Pancreas (tissue), 10 donors: ENCODE data around the gene ZFP36L2. TPM values are rescaled to one million over a fixed set of nuclear protein-coding genes. Genes with fewer than 3 reads are reported as not detected.
A peak's percentile ranks its signal among the peaks of the same experiment; 100 is the strongest.

ENCODE experiments used
- ATAC-seq, 4 donors: fragments of 200-7000 bp; cut with Tn5 transposase; one replicate each; pipeline versions ENCODE4 v1.8.0 to v1.9.1; 2020; ENCODE audit warnings: mild to moderate bottlenecking in 4 of 4, moderate library complexity in 4 of 4
- DNase-seq, 6 donors: peaks; one replicate each; pipeline ENCODE4 v3.0.0-alpha.2; 2020
- FAIRE-seq: peaks from 2 replicates; lab custom pipeline; 2012; peaks lifted over from hg19 to GRCh38; lab: Jason Lieb, UNC
- H3K27ac ChIP-seq, 4 donors: fragments of 200-600 bp; sonication (generic); 1 replicate in 3 of 4; 2 replicates in 1 of 4; pipeline versions ENCODE4 v1.5.0 to v1.8.0; 2020
- H3K27me3 ChIP-seq, 4 donors: fragments of 200-600 bp; one replicate each; pipeline ENCODE4 v1.8.0; 2021
- H3K36me3 ChIP-seq, 3 donors: fragments of 200-600 bp; sonication (generic) in 1 of 3; one replicate each; pipeline versions ENCODE4 v1.5.0 to v1.8.0; 2020 to 2021
- H3K4me1 ChIP-seq, 3 donors: fragments of 200-600 bp; one replicate each; pipeline ENCODE4 v1.8.0; 2021
- H3K4me3 ChIP-seq, 4 donors: fragments of 200-600 bp; sonication (generic) in 2 of 4; one replicate each; pipeline versions ENCODE4 v1.5.0 to v1.8.0; 2020 to 2021
- H3K9me3 ChIP-seq, 4 donors: fragments of 200-600 bp; one replicate each; pipeline ENCODE4 v1.8.0; 2021
- WGBS, 2 donors: extraction: QIAGEN DNeasy Blood & Tissue Kit; methylation state at CpG; one replicate each; pipeline ENCODE4 v1.1.7; 2013; 5-methylcytosine and 5-hydroxymethylcytosine counted together
- intact Hi-C, 3 donors: fragments of 100-400 bp; cut with DNase I; formaldehyde crosslinking; loops; one replicate each; pipeline versions ENCODE4 v1.11.1 to v1.14.2; 2022
- polyA plus RNA-seq, 2 donors: library from polyadenylated mRNA; stranded (reverse); fragments of 200-250 nt; gene quantifications; one replicate each; pipeline ENCODE4 v1.2.3, GENCODE V29; 2013
- total RNA-seq, 6 donors: library from RNA; stranded (reverse); fragmentation: NEBNext Ultra II Directional in 4 of 6; extraction: Animal tissue kit (Norgen Biotek cat#: 25700) in 4 of 6; gene quantifications; one replicate each; pipeline versions ENCODE4 v1.2.1 to v1.2.4, GENCODE V29; 2021 to 2023
- TF ChIP-seq, protein P1 (sequence below), 4 donors: fragments of 200-600 bp; sonication (generic) in 3 of 4; IDR thresholded peaks; one replicate each; pipeline versions ENCODE4 v1.5.0 to v1.8.0; 2021; ENCODE audit warnings: antibody characterized with exemption in 4 of 4
- donor health status: healthy with polysubstance abuse.
- donor health status: DM: no; HTN: no; CAD: no; lungs with moderate emphysema.
- donor health status: DM: no; HTN: no; CAD: no.
- donor health status: control.
- donor health status: control.
- donor health status: Bipolar disorder and iron deficiency.
- donor health status: DM: yes; HTN: yes; CAD: no.
- donor health status: DM: no; HTN: no; CAD: no.
- donor health status: DM: no; HTN: no; CAD: no.
- donor health status: DM: yes; HTN: yes; CAD: no.

The ZFP36L2 gene
- total and polyA plus RNA-seq, 8 donors = 36.8 to 117 (median 54.6) TPM

DNA sequence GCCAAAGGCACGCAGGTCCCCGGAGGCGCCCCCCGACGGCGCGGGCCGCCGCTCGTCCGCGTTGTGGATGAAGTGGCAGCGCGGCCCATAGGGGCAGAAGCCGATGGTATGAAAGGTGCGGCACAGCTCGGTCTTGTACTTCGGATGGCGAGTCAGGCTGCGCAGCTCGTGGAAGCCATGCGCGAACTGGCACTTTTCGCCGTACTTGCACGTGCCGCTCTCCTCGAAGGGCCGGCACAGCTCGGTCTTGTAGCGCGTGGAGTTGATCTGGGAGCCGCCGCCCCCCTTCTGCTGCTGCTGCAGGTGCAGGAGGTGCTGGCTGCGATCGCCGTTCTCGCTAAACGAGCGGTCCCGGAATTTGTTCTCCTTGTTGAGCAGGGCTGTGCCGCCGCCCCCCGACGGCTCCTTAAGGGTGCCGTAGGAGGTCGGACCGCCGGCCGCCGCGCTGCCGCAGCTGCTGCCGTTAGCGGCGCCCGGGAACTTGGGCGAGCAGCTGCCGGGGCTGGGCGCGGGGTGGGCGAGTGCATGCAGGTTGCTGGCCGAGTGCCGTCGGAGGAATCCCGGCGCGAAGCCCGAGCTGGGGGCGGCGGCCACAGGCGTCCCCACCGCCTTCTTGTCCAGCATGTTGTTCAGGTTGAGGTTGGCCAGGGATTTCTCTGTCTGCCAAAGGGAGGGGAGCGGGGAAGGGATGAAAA lies 1.2 kb downstream of the ZFP36L2 start:
- FAIRE-seq (no peak), DNase-seq (peak; percentile 54 to 89 (median 71)), ATAC-seq (peak in 1 of 4 donors; percentile 0)
- no peaks in the 10 kb centered on the region for H3K9me3 ChIP-seq
- 1% methylated on average over 62 to 74 of the region's 74 CpGs for WGBS, 2 donors
- TF ChIP-seq, protein P1, sequence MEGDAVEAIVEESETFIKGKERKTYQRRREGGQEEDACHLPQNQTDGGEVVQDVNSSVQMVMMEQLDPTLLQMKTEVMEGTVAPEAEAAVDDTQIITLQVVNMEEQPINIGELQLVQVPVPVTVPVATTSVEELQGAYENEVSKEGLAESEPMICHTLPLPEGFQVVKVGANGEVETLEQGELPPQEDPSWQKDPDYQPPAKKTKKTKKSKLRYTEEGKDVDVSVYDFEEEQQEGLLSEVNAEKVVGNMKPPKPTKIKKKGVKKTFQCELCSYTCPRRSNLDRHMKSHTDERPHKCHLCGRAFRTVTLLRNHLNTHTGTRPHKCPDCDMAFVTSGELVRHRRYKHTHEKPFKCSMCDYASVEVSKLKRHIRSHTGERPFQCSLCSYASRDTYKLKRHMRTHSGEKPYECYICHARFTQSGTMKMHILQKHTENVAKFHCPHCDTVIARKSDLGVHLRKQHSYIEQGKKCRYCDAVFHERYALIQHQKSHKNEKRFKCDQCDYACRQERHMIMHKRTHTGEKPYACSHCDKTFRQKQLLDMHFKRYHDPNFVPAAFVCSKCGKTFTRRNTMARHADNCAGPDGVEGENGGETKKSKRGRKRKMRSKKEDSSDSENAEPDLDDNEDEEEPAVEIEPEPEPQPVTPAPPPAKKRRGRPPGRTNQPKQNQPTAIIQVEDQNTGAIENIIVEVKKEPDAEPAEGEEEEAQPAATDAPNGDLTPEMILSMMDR (IDR thresholded peaks at IDR 0.05) = no peak
- H3K4me3 ChIP-seq = peak overlapping the region; percentile 87 to 98 (median 92)
- peaks cover 0 to 33% (median 16%) of the 10 kb centered on the region in 3 donors for H3K36me3 ChIP-seq
- H3K27ac ChIP-seq = peak overlapping the region; percentile 86 to 98 (median 96)
- H3K4me1 ChIP-seq = peaks cover 21 to 34% (median 26%) of the 10 kb centered on the region in 3 donors
- no peaks in the 10 kb centered on the region for H3K27me3 ChIP-seq
- intact Hi-C loops = loop anchor here in 1 of 3 donors (5.0 to 10.0 kb wide), 2 partner anchors 90 to 248 kb away; no protein-coding TSS in a partner anchor

DNA sequence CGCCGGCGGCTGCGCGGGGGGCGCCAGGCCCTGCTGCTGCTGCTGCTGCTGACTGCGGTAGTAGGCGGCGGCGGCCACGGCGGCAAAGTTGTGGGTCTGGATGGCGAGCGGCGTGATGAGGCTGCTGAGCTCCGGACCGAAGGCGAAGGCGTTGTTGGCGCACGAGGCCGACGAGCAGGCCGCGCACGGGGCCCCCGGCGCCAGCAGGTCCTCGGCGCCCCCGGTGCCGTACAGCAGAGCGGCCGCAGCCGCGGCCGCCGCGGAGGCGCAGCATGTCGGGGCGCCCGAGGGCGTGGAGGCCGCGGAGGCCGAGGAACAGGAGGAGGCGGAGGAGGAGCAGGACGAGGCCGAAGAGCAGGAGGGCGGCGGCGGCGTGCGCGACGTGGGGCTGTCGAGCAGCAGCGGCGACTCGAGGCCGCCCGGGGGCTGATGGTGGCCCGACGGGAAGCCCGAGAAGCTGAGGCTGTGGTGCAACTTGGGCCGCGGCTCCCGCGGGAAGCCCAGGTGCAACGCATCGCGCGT lies 1.8 kb downstream of the ZFP36L2 start:
- DNase-seq (peak in 3 of 6 donors; percentile 54 to 84 (median 62)), ATAC-seq (no peak), FAIRE-seq (no peak)
- Histone ChIP-seq H3K9me3 (no peaks in the 10 kb centered on the region), H3K27ac (peak overlapping the region; percentile 86 to 98 (median 96)), H3K4me3 (peak overlapping the region; percentile 87 to 98 (median 92)), H3K27me3 (no peaks in the 10 kb centered on the region), H3K36me3 (peaks cover 0 to 30% (median 16%) of the 10 kb centered on the region in 3 donors), H3K4me1 (peaks cover 21 to 34% (median 29%) of the 10 kb centered on the region in 3 donors)
- 0 to 1% methylated on average over 43 to 74 of the region's 74 CpGs for WGBS, 2 donors
- intact Hi-C loops = loop anchor here in 1 of 3 donors (5.0 to 10.0 kb wide), 2 partner anchors 90 to 247 kb away; no protein-coding TSS in a partner anchor
- TF ChIP-seq, protein P1 (IDR thresholded peaks at IDR 0.05) = no peak

DNA sequence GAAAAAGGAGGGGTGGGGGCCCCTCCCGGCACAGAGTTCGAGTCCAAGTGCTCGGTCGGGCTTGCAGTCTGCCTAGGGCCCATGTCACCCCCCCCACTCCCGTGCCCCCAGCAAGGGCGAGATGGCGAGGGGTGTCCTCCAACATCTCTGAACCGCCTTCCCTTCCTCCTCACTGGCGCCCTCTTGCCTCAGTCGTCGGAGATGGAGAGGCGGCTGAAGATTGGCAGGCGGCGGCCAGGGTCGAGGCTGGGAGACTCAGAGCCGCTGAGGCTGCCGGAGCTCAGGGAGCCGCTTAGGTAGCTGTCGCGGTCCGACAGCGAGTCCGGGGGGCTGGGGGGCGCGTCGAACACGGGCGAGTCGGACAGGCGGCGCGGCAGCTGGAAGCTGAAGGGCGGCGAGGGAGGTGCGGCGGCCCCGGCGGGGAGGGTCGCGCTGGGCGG lies 2.3 kb downstream of the ZFP36L2 start:
- no peak for FAIRE-seq
- H3K9me3 ChIP-seq = no peaks in the 10 kb centered on the region

DNA sequence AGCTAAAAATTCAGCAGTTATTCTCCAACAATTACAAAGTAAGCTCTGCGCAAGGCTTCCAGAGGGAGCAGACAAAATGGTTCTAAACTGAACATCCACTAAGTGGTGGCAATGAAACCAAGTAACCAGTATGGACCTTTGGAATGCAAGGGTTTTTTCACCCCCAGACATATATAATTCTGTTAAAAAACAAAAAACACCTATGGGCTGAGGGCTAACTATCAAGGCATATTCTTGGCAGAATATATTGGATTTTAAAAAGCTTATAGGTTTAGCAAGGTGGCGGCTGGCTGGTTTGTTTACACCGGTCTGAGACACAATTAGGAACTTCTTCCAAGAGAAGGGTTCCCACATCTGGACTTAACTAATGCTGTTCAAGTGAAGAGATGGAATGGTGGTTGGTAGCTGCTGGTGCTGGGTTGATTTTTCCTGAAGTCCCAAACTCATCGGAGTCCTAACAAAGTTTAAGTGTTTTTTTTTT lies 2.8 kb downstream of the ZFP36L2 start:
- TF ChIP-seq, protein P1 (IDR thresholded peaks at IDR 0.05) = no peak
- Histone ChIP-seq H3K27ac (peak overlapping the region; percentile 87 to 98 (median 96)), H3K9me3 (no peaks in the 10 kb centered on the region), H3K4me3 (peak overlapping the region; percentile 87 to 98 (median 92)), H3K4me1 (peaks cover 19 to 33% (median 23%) of the 10 kb centered on the region in 3 donors), H3K36me3 (peaks cover 0 to 30% (median 16%) of the 10 kb centered on the region in 3 donors), H3K27me3 (no peaks in the 10 kb centered on the region)
- ATAC-seq (no peak), FAIRE-seq (no peak), DNase-seq (no peak)
- intact Hi-C loops = loop anchor here in 1 of 3 donors (10.0 kb wide), 1 partner anchor 89 kb away; no protein-coding TSS in a partner anchor
- 2 to 3% methylated on average over 4 of the region's 4 CpGs for WGBS, 2 donors

More for the DNA sequence above, 2.3 kb downstream of the ZFP36L2 start:
- WGBS, 2 donors = 0 to 1% methylated on average over 41 of the region's 41 CpGs
- TF ChIP-seq, protein P1 (IDR thresholded peaks at IDR 0.05) = peak in 1 of 4 donors; percentile 12
- Histone ChIP-seq H3K4me1 (peaks cover 21 to 33% (median 26%) of the 10 kb centered on the region in 3 donors), H3K27me3 (no peaks in the 10 kb centered on the region), H3K4me3 (peak overlapping the region; percentile 87 to 98 (median 92)), H3K27ac (peak overlapping the region; percentile 86 to 98 (median 96)), H3K36me3 (peaks cover 0 to 30% (median 16%) of the 10 kb centered on the region in 3 donors)
- DNase-seq (peak; percentile 61 to 87 (median 74)), ATAC-seq (no peak)
- intact Hi-C loops = loop anchor here in 1 of 3 donors (10.0 kb wide), 1 partner anchor 89 kb away; no protein-coding TSS in a partner anchor
